Kidney (tissue), 14 donors: ENCODE data around the gene RTL5. TPM values are rescaled to one million over a fixed set of nuclear protein-coding genes. Genes with fewer than 3 reads are reported as not detected.

ENCODE experiments used
- DNase-seq, 5 donors: peaks; one replicate each; pipeline ENCODE4 v3.0.0-alpha.2; 2013 to 2020
- FAIRE-seq: peaks from 2 replicates; lab custom pipeline; 2012; peaks lifted over from hg19 to GRCh38; lab: Jason Lieb, UNC
- H3K27ac ChIP-seq, 2 donors: one replicate each; pipeline ENCODE4 v1.7.0; 2013; ENCODE audit warnings: low read depth in 2 of 2, low read length in 2 of 2, inconsistent platforms in 1 of 2
- H3K27me3 ChIP-seq: one replicate; pipeline ENCODE4 v1.7.1; 2013; ENCODE audit warnings: low read length, inconsistent platforms; ENCODE audit not compliant: control insufficient read depth, insufficient read depth
- H3K36me3 ChIP-seq, 3 donors: one replicate each; pipeline versions ENCODE4 v1.7.0 to v1.7.1; 2013; ENCODE audit warnings: low read length in 3 of 3, control low read depth in 1 of 3, inconsistent platforms in 1 of 3; ENCODE audit not compliant: insufficient read depth in 3 of 3, control insufficient read depth in 2 of 3
- H3K4me1 ChIP-seq, 3 donors: one replicate each; pipeline versions ENCODE4 v1.7.0 to v1.7.1; 2013; ENCODE audit warnings: low read length in 3 of 3, inconsistent platforms in 1 of 3, low read depth in 1 of 3; ENCODE audit not compliant: control insufficient read depth in 2 of 3, insufficient read depth in 2 of 3
- H3K4me3 ChIP-seq, 3 donors: one replicate each; pipeline versions ENCODE4 v1.7.0 to v1.8.1; 2013; ENCODE audit warnings: low read length in 3 of 3, control low read depth in 1 of 3, inconsistent platforms in 1 of 3
- H3K9ac ChIP-seq, 3 donors: one replicate each; pipeline versions ENCODE4 v1.7.0 to v1.7.1; 2013; ENCODE audit warnings: low read length in 3 of 3, control low read depth in 1 of 3, inconsistent platforms in 1 of 3
- H3K9me3 ChIP-seq, 3 donors: one replicate each; pipeline versions ENCODE4 v1.7.0 to v1.7.1; 2013; ENCODE audit warnings: low read length in 3 of 3, control low read depth in 1 of 3, inconsistent platforms in 1 of 3; ENCODE audit not compliant: control insufficient read depth in 2 of 3, insufficient read depth in 1 of 3
- intact Hi-C: fragments of 100-400 bp; cut with DNase I; formaldehyde crosslinking; loops from one replicate; pipeline ENCODE4 v1.11.1; 2022
- polyA plus RNA-seq: library from polyadenylated mRNA; stranded (reverse); fragments of 350-450 nt; fragmentation: Illumina TruSeq; extraction: RNeasy Lipid Tissue Mini Kit (QIAGEN cat#74804); gene quantifications from one replicate; pipeline ENCODE4 v1.2.3, GENCODE V29; 2014; ENCODE audit warnings: low read depth, low replicate concordance; ENCODE audit not compliant: insufficient read depth
- total RNA-seq: library from RNA; stranded (reverse); fragmentation: NEBNext Ultra II Directional; extraction: Animal tissue kit (Norgen Biotek cat#: 25700); gene quantifications from one replicate; pipeline ENCODE4 v1.2.1, GENCODE V29; 2021
- TF ChIP-seq, protein P1 (sequence below): IDR thresholded peaks from 3 replicates; pipeline ENCODE4 v1.5.1; 2012; ENCODE audit warnings: mild to moderate bottlenecking, moderate library complexity, borderline replicate concordance; ENCODE audit not compliant: insufficient read depth; ENCODE audit errors: extremely low read depth
- donor health status: control.
- donor health status: control.
- donor health status: control.
- donor health status: control.
- donor health status: control.
- donor health status: DM: yes; HTN: yes; CAD: no.
- donor health status: Normal renal cell carcinoma (clear cell type).

The RTL5 gene
- total and polyA plus RNA-seq, 2 donors from 2014 or later: 5.7 to 6.9 TPM

- peaks cover 0 to 13% (median 0%) of the 10 kb centered on the region in 3 donors for H3K4me1 ChIP-seq
- H3K36me3 ChIP-seq: no peaks in the 10 kb centered on the region
- H3K9me3 ChIP-seq: no peaks in the 10 kb centered on the region
- peak overlapping the region in 1 of 2 donors; percentile 30 for H3K27ac ChIP-seq
- H3K27me3 ChIP-seq: peaks cover 2% of the 10 kb centered on the region
- H3K4me3 ChIP-seq: peak overlapping the region in 1 of 3 donors; percentile 49
- intact Hi-C loops: no loop called here
- TF ChIP-seq, protein P1, sequence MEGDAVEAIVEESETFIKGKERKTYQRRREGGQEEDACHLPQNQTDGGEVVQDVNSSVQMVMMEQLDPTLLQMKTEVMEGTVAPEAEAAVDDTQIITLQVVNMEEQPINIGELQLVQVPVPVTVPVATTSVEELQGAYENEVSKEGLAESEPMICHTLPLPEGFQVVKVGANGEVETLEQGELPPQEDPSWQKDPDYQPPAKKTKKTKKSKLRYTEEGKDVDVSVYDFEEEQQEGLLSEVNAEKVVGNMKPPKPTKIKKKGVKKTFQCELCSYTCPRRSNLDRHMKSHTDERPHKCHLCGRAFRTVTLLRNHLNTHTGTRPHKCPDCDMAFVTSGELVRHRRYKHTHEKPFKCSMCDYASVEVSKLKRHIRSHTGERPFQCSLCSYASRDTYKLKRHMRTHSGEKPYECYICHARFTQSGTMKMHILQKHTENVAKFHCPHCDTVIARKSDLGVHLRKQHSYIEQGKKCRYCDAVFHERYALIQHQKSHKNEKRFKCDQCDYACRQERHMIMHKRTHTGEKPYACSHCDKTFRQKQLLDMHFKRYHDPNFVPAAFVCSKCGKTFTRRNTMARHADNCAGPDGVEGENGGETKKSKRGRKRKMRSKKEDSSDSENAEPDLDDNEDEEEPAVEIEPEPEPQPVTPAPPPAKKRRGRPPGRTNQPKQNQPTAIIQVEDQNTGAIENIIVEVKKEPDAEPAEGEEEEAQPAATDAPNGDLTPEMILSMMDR: no peak
- FAIRE-seq: no peak
- no peak overlapping the region for H3K9ac ChIP-seq
- peak in 2 of 5 donors; percentile 18 to 40 for DNase-seq
Measured at GRCh38 chrX:72079607-72080006, 52.1 kb downstream of the RTL5 start.

- FAIRE-seq (no peak), DNase-seq (no peak)
- Histone ChIP-seq H3K9me3 (no peaks in the 10 kb centered on the region), H3K36me3 (no peaks in the 10 kb centered on the region), H3K27me3 (peaks cover 2% of the 10 kb centered on the region), H3K27ac (no peak overlapping the region), H3K9ac (no peak overlapping the region), H3K4me3 (no peak overlapping the region), H3K4me1 (peaks cover 0 to 13% (median 0%) of the 10 kb centered on the region in 3 donors)
- intact Hi-C loops: no loop called here
- TF ChIP-seq, protein P1: no peak
Measured at GRCh38 chrX:72078411-72078810, 53.3 kb downstream of the RTL5 start.

Other genes with a start within 250 kb of the RTL5 start
- 10.8 TPM for gene NHSL2, start 221.1 kb downstream of the RTL5 start, total RNA-seq
- gene NHSL2, start 221.1 kb downstream of the RTL5 start, polyA plus RNA-seq: 1.3 TPM
- 11.0 TPM for gene PIN4, start 49.8 kb upstream of the RTL5 start, total RNA-seq
- gene PIN4, start 49.8 kb upstream of the RTL5 start, polyA plus RNA-seq: 50.9 TPM
- 0.16 TPM for gene ERCC6L, start 107.1 kb upstream of the RTL5 start, total RNA-seq
- not detected for gene ERCC6L, start 107.1 kb upstream of the RTL5 start, polyA plus RNA-seq
- gene RPS4X, start 145.3 kb upstream of the RTL5 start, total RNA-seq: 1,027 TPM
- gene RPS4X, start 145.3 kb upstream of the RTL5 start, polyA plus RNA-seq: 1,047 TPM
- 3.8 TPM for gene CITED1, start 174.0 kb upstream of the RTL5 start, total RNA-seq
- 1.5 TPM for gene CITED1, start 174.0 kb upstream of the RTL5 start, polyA plus RNA-seq